Thoracic aorta (tissue), 2 donors: Measurements from ENCODE around the gene IKBKE. TPM values are rescaled to one million over a fixed set of nuclear protein-coding genes. Genes with fewer than 3 reads are reported as not detected.

ENCODE experiments used
- ATAC-seq: fragments of 150-250 bp; one replicate; pipeline ENCODE4 v1.8.0; 2017; ENCODE audit warnings: low read depth; ENCODE audit not compliant: insufficient number of reproducible peaks, low FRiP score
- DNase-seq: peaks from one replicate; pipeline ENCODE4 v3.0.0-alpha.2; 2020; ENCODE audit warnings: low spot score
- H3K27ac ChIP-seq, 2 donors: fragments of 200-600 bp; sonication (generic); 1 replicate in 1 of 2; 2 replicates in 1 of 2; pipeline ENCODE4 v1.5.1; 2016; ENCODE audit warnings: mild to moderate bottlenecking in 2 of 2, moderate library complexity in 2 of 2
- H3K27me3 ChIP-seq: fragments of 200-600 bp; sonication (generic); replicated peaks from 2 replicates; pipeline ENCODE4 v1.6.0; 2016; ENCODE audit warnings: mild to moderate bottlenecking; ENCODE audit not compliant: insufficient read depth
- H3K36me3 ChIP-seq: fragments of 200-600 bp; sonication (generic); one replicate; pipeline ENCODE4 v1.5.1; 2016
- H3K4me1 ChIP-seq, 2 donors: fragments of 200-600 bp; sonication (generic); 1 replicate in 1 of 2; 2 replicates in 1 of 2; pipeline versions ENCODE4 v1.5.1 to v1.6.0; 2016; ENCODE audit warnings: low read depth in 2 of 2, mild to moderate bottlenecking in 1 of 2; ENCODE audit not compliant: control insufficient read depth in 1 of 2
- H3K4me3 ChIP-seq: fragments of 200-600 bp; sonication (generic); 2 replicates; pipeline ENCODE4 v1.5.1; 2016; ENCODE audit warnings: mild to moderate bottlenecking
- H3K9me3 ChIP-seq: fragments of 200-600 bp; sonication (generic); 2 replicates; pipeline ENCODE4 v1.5.1; 2016
- total RNA-seq, 2 donors: library from RNA; depleted of rRNA; stranded (reverse); fragments of >200 nt; gene quantifications; one replicate each; pipeline versions ENCODE4 v1.1.0 to v1.2.3, GENCODE V29; 2016
- TF ChIP-seq, protein P1 (sequence below): fragments of 200-600 bp; sonication (generic); IDR thresholded peaks from one replicate; pipeline ENCODE4 v1.5.1; 2019; ENCODE audit warnings: antibody characterized with exemption

IKBKE gene
- total RNA-seq, 2 donors from 2014 or later: 5.8 to 16.1 TPM

DNA sequence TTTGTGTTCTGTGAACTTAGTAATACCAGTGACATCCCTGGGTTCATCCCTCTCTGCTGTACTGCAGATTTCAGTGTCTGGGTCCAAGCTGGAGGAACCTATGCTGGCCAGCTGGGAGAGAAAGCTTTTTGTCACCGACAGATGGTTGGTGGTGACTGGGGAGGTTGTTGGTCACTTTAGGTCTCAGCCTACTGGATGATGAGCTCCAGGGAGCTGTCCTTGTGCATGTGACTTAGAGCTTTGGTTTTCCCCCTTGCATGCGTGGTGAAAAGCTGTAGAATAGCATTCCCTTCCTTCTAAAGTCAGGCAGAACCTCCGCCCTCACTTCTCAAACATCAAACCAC is 22.9 kb upstream of the IKBKE start:
- no peaks in the 10 kb centered on the region for H3K27me3 ChIP-seq
- no peak for DNase-seq
- no peak for ATAC-seq
- H3K27ac ChIP-seq: no peak overlapping the region
- no peak overlapping the region for H3K4me3 ChIP-seq
- H3K4me1 ChIP-seq: peaks cover 0 to 21% of the 10 kb centered on the region in 2 donors
- peaks cover 18% of the 10 kb centered on the region for H3K36me3 ChIP-seq
- no peaks in the 10 kb centered on the region for H3K9me3 ChIP-seq
- TF ChIP-seq, protein P1, sequence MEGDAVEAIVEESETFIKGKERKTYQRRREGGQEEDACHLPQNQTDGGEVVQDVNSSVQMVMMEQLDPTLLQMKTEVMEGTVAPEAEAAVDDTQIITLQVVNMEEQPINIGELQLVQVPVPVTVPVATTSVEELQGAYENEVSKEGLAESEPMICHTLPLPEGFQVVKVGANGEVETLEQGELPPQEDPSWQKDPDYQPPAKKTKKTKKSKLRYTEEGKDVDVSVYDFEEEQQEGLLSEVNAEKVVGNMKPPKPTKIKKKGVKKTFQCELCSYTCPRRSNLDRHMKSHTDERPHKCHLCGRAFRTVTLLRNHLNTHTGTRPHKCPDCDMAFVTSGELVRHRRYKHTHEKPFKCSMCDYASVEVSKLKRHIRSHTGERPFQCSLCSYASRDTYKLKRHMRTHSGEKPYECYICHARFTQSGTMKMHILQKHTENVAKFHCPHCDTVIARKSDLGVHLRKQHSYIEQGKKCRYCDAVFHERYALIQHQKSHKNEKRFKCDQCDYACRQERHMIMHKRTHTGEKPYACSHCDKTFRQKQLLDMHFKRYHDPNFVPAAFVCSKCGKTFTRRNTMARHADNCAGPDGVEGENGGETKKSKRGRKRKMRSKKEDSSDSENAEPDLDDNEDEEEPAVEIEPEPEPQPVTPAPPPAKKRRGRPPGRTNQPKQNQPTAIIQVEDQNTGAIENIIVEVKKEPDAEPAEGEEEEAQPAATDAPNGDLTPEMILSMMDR: no peak

DNA sequence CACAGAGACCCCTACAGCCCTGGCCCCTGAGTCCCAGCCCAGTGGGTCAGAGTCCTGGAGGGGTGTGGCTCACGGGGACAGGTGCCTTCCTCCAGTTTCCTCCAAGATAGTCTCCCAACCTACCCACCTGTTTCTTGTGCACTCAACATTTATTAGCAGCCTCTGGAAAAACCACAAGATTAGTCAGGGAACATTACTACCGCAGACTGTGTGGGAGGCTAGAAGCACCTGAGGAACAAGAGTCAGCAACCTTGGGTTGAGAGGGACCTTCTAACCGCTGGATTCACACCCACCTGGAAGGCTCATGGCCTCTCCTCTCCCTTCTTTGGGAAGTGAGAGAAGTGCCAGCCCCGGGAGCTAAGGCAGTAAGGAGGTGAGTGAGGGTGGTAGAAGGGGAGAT is 22.5 kb upstream of the IKBKE start:
- Histone ChIP-seq H3K9me3 (no peaks in the 10 kb centered on the region), H3K27me3 (no peaks in the 10 kb centered on the region), H3K4me1 (peaks cover 0 to 21% of the 10 kb centered on the region in 2 donors), H3K27ac (no peak overlapping the region), H3K4me3 (no peak overlapping the region), H3K36me3 (peaks cover 17% of the 10 kb centered on the region)
- ATAC-seq: no peak
- DNase-seq: no peak
- TF ChIP-seq, protein P1: no peak

DNA sequence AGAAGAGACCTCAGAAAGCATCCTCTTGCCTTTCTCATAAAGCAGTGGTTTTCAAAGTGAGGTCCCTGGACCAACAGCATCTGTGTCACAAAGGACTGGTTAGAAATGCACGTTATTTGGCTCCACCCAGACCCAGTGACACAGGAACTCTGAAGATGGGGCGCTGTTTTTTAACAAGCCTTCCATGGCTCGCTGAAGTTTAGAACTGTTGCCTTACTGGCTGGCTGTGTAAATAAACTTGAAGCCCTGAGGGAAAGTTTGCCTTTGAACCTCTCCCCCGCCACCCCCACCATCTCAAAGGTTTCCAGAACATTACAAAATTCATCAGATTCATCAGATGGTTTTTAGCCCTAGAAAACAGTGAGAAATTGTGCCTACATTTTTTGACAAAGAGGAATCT is 21.8 kb upstream of the IKBKE start:
- no peaks in the 10 kb centered on the region for H3K27me3 ChIP-seq
- H3K36me3 ChIP-seq: peaks cover 17% of the 10 kb centered on the region
- H3K9me3 ChIP-seq: no peaks in the 10 kb centered on the region
- TF ChIP-seq, protein P1: no peak
- DNase-seq (no peak), ATAC-seq (no peak)
- no peak overlapping the region for H3K4me3 ChIP-seq
- no peak overlapping the region for H3K27ac ChIP-seq
- peaks cover 0 to 21% of the 10 kb centered on the region in 2 donors for H3K4me1 ChIP-seq

DNA sequence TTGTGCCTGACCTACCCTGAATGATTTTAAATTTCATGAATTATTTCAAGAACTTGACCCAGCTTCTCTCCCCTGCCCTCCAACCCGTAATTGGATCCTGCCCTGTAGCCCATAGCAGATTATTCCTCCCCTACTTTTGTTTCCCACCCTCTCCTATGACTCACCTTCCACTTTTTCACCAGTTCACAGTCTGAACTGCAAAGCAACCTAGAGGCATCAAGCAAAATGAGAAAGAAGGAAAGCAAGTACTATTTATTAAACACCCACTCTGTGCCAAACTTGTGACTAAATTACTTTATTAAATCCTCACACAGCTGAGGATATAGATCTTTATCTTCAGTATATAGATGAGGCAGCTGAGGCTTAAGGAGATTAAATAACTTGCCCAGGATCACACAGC is 20.7 kb upstream of the IKBKE start:
- H3K9me3 ChIP-seq: no peaks in the 10 kb centered on the region
- no peak overlapping the region for H3K27ac ChIP-seq
- TF ChIP-seq, protein P1: no peak
- no peaks in the 10 kb centered on the region for H3K27me3 ChIP-seq
- H3K4me1 ChIP-seq: peaks cover 0 to 17% of the 10 kb centered on the region in 2 donors
- H3K4me3 ChIP-seq: no peak overlapping the region
- no peak for ATAC-seq
- peaks cover 22% of the 10 kb centered on the region for H3K36me3 ChIP-seq
- no peak for DNase-seq

DNA sequence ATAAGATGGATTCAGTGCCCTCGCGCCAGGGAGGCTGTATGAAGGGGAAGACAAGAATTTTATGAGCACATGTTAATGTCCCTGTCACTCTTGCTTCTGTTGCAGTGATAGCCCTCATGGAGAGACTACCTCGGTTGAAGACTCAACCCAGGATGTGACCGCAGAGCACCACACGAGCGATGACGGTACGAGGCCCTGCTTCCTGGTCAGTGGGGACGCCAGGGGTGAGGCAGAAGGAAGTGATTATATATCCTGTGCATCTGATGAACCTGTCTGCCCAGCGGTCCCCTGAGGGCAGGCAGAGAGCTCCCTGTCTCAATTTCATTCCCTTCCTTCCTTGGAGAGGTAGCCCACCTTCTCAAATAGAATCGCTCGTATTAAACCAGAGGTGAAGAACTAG is 20.0 kb upstream of the IKBKE start:
- peaks cover 29% of the 10 kb centered on the region for H3K36me3 ChIP-seq
- no peak overlapping the region for H3K4me3 ChIP-seq
- ATAC-seq (no peak), DNase-seq (no peak)
- H3K9me3 ChIP-seq: no peaks in the 10 kb centered on the region
- H3K4me1 ChIP-seq: peaks cover 0 to 10% of the 10 kb centered on the region in 2 donors
- H3K27ac ChIP-seq: no peak overlapping the region
- no peaks in the 10 kb centered on the region for H3K27me3 ChIP-seq
- TF ChIP-seq, protein P1: no peak
